ENCODE results near the gene RBMS3. TPM values are rescaled to one million over a fixed set of nuclear protein-coding genes. Genes with fewer than 3 reads are reported as not detected.

Gene RBMS3
- total and polyA plus RNA-seq, 2 of the 8 experiments (the other 6 are each of a cell fraction or from before 2014, with no cell fraction given): 3.7 to 6.9 TPM

GRCh38 chr3:29561651-29562149 is 280.8 kb downstream of the RBMS3 start:
- H3K18ac ChIP-seq (ENCODE audit: extremely low read depth, low read length): no peak overlapping the region
- H3K4me1 ChIP-seq (replicated peaks in 1 of 4; ENCODE audit: control insufficient read depth in 3 of 4, insufficient read depth in 4 of 4, low read length in 3 of 4): no peaks in the 10 kb centered on the region; a peak in 2 of 7 replicates
- no peak overlapping the region for H2BK120ac ChIP-seq (replicated peaks; ENCODE audit: low read depth, low read length)
- no peak overlapping the region for H3K14ac ChIP-seq (ENCODE audit: insufficient read length)
- no peak overlapping the region for H2AK5ac ChIP-seq (ENCODE audit: low read depth, low read length)
- H3K4me3 ChIP-seq (ENCODE audit: extremely low read depth in 1 of 4, insufficient read depth in 2 of 4, low read depth in 3 of 4, low read length in 4 of 4): no peak overlapping the region
- H3K4me2 ChIP-seq (ENCODE audit: insufficient read depth in 1 of 2, low read depth in 2 of 2, low read length in 2 of 2): no peak overlapping the region
- no peak overlapping the region for H2BK20ac ChIP-seq (ENCODE audit: low read length)
- no peak overlapping the region for H4K5ac ChIP-seq (ENCODE audit: insufficient read length, low read depth, low read length)
- H3K79me1 ChIP-seq (ENCODE audit: low read depth, low read length): no peaks in the 10 kb centered on the region
- WGBS, 2 experiments (ENCODE audit: extremely low coverage in 1 of 2, insufficient coverage in 1 of 2, insufficient read length in 1 of 2, insufficient replicate concordance in 2 of 2, low coverage in 1 of 2, low lambda C conversion rate in 2 of 2, missing lambda C conversion rate in 1 of 2): 98% methylated on average over 4 of the region's 4 CpGs; no CpG with 5 or more reads in 1 of the 2 experiments
- H3K27me3 ChIP-seq (replicated peaks in 1 of 4; ENCODE audit: control insufficient read depth in 3 of 4, extremely low read depth in 1 of 4, insufficient read depth in 3 of 4, low read length in 3 of 4): no peaks in the 10 kb centered on the region
- H4K91ac ChIP-seq (replicated peaks; ENCODE audit: insufficient read length, low read length): no peak overlapping the region
- ChIA-PET CTCF (ENCODE audit: partially characterized antibody) (no interaction called here), POLR2A (ENCODE audit: partially characterized antibody) (no interaction called here)
- TF ChIP-seq NRF1 (IDR thresholded peaks at IDR 0.05; ENCODE audit: low read depth, low read length): no peak
- no peak for TF ChIP-seq JUN (IDR thresholded peaks at IDR 0.05; ENCODE audit: low read depth, low read length)
- TF ChIP-seq MAFK (IDR thresholded peaks at IDR 0.05; ENCODE audit: low read depth, low read length): no peak
- TF ChIP-seq CTCF (IDR thresholded peaks at IDR 0.05; ENCODE audit: control extremely low read depth in 1 of 3, insufficient read depth in 1 of 3, low read depth in 1 of 3, low read length in 3 of 3): no peak
- no peak for TF ChIP-seq SUZ12 (IDR thresholded peaks at IDR 0.05; ENCODE audit: low read length)
- no peak overlapping the region for H3K9ac ChIP-seq (replicated peaks in 1 of 4; ENCODE audit: extremely low read depth in 1 of 4, low read depth in 3 of 4, low read length in 3 of 4)
- H2BK15ac ChIP-seq (ENCODE audit: low read length): no peak overlapping the region
- no peaks in the 10 kb centered on the region for H3K36me3 ChIP-seq (ENCODE audit: control insufficient read depth in 2 of 4, insufficient read depth in 4 of 4, low read length in 3 of 4)
- no peak for DNase-seq (ENCODE audit: low read depth in 1 of 2, low spot score in 2 of 2)
- no peaks in the 10 kb centered on the region for H3K9me3 ChIP-seq (ENCODE audit: insufficient read depth in 2 of 2, low read depth in 1 of 2, low read length in 1 of 2)
- H3K4ac ChIP-seq (replicated peaks; ENCODE audit: insufficient read length, low read depth, low read length): no peak overlapping the region
- H2BK5ac ChIP-seq (ENCODE audit: low read depth, low read length): no peak overlapping the region
- no peak for FAIRE-seq
- H4K20me1 ChIP-seq (replicated peaks in 1 of 2; ENCODE audit: control insufficient read depth in 1 of 2, insufficient read depth in 2 of 2, low read length in 2 of 2): no peaks in the 10 kb centered on the region
- H2BK12ac ChIP-seq (ENCODE audit: low read depth, low read length): no peak overlapping the region
- H3K23ac ChIP-seq (ENCODE audit: insufficient read length): no peak overlapping the region
- H2AFZ ChIP-seq (ENCODE audit: low read length): no peak overlapping the region
- H3K23me2 ChIP-seq (ENCODE audit: low read depth, low read length): no peaks in the 10 kb centered on the region
- H3K79me2 ChIP-seq (ENCODE audit: control insufficient read depth in 1 of 2, insufficient read depth in 2 of 2, low read length in 2 of 2): no peaks in the 10 kb centered on the region
- no peak overlapping the region for H3K27ac ChIP-seq (ENCODE audit: low read depth, low read length)
- H3K56ac ChIP-seq (replicated peaks; ENCODE audit: insufficient read length, low read depth, low read length): no peak overlapping the region
- H4K8ac ChIP-seq (ENCODE audit: extremely low read depth, insufficient read depth, low read length): no peak overlapping the region
